GM12878 (cell line): Measurements from ENCODE around the gene SIDT2. TPM values are rescaled to one million over a fixed set of nuclear protein-coding genes. Genes with fewer than 3 reads are reported as not detected.

ENCODE experiments used
- ATAC-seq: fragments of 200-7000 bp; cut with Tn5 transposase; 3 replicates; pipeline ENCODE4 v1.9.1; 2020; ENCODE audit warnings: mild to moderate bottlenecking, moderate library complexity
- BruUV-seq: library from RNA; stranded (reverse); fragments of 400-500 nt; replicated peaks from 2 replicates; lab custom pipeline; 2021; lab: Mats Ljungman, UMichigan
- CTCF ChIA-PET: fragments of 300-600 bp; sonication (Branson Sonifier 250); formaldehyde crosslinking; extraction: SDS; loops from one replicate; lab custom pipeline; 2021; ENCODE audit warnings: inconsistent platforms; lab: Yijun Ruan, JAX
- POLR2A ChIA-PET: fragments of 350-600 bp; formaldehyde crosslinking; extraction: SDS; loops from one replicate; lab custom pipeline; 2021; ENCODE audit warnings: inconsistent platforms; lab: Charles Lee
- RAD21 ChIA-PET: fragments of 300-600 bp; sonication (Branson Sonifier 250); formaldehyde crosslinking; loops from one replicate; lab custom pipeline; 2023; ENCODE audit warnings: antibody characterized with exemption; ENCODE audit not compliant: unreplicated experiment; lab: Charles Lee
- SMC1A ChIA-PET: fragments of 300-600 bp; sonication (Branson Sonifier 250); formaldehyde crosslinking; loops from one replicate; lab custom pipeline; 2023; ENCODE audit not compliant: unreplicated experiment, uncharacterized antibody; lab: Charles Lee
- DNase-seq: peaks from one replicate; pipeline ENCODE4 v3.0.0-alpha.2; 2011; ENCODE audit warnings: low read depth, low spot score
- FAIRE-seq: peaks from 3 replicates; lab custom pipeline; 2011; peaks lifted over from hg19 to GRCh38; lab: Jason Lieb, UNC
- H2AFZ ChIP-seq: 2 replicates; pipeline ENCODE4 v1.6.0; 2011; ENCODE audit warnings: low read depth, low read length, control low read depth; ENCODE audit not compliant: control insufficient read depth
- H3K27ac ChIP-seq: 2 replicates; pipeline ENCODE4 v1.5.1; 2011; ENCODE audit warnings: control low read depth; ENCODE audit not compliant: control insufficient read depth, insufficient read depth
- H3K27me3 ChIP-seq, 2 experiments: replicated peaks in 1 of 2; 2 replicates each; pipeline versions ENCODE4 v1.6.0 to v1.6.1; 2011; ENCODE audit warnings: low read length in 1 of 2; ENCODE audit not compliant: control insufficient read depth in 2 of 2, insufficient read depth in 2 of 2
- H3K36me3 ChIP-seq, 2 experiments: 2 replicates each; pipeline ENCODE4 v1.5.1; 2011; ENCODE audit warnings: low read length in 1 of 2; ENCODE audit not compliant: control insufficient read depth in 2 of 2, insufficient read depth in 2 of 2
- H3K4me1 ChIP-seq: 2 replicates; pipeline ENCODE4 v1.6.1; 2011; ENCODE audit warnings: mild to moderate bottlenecking, low read length, moderate library complexity, mixed read lengths; ENCODE audit not compliant: control insufficient read depth, insufficient read depth
- H3K4me2 ChIP-seq: 2 replicates; pipeline ENCODE4 v1.6.0; 2011; ENCODE audit warnings: control low read depth; ENCODE audit not compliant: control insufficient read depth, insufficient read depth
- H3K4me3 ChIP-seq: fragments of 200-600 bp; sonication (generic); 2 replicates; pipeline ENCODE4 v1.5.1; 2016
- H3K79me2 ChIP-seq: 2 replicates; pipeline ENCODE4 v1.6.0; 2011; ENCODE audit warnings: low read length; ENCODE audit not compliant: control insufficient read depth, insufficient read depth
- H3K9ac ChIP-seq: 2 replicates; pipeline ENCODE4 v1.8.0; 2011; ENCODE audit warnings: low read length, control low read depth, mixed read lengths; ENCODE audit not compliant: control insufficient read depth, insufficient read depth
- H3K9me3 ChIP-seq: replicated peaks from 3 replicates; pipeline ENCODE4 v1.5.1; 2011; ENCODE audit warnings: mild to moderate bottlenecking, low read length; ENCODE audit not compliant: control insufficient read depth, insufficient read depth
- H4K20me1 ChIP-seq: 2 replicates; pipeline ENCODE4 v1.6.0; 2011; ENCODE audit not compliant: control insufficient read depth, insufficient read depth
- ETV6 ChIP-seq, 2 experiments: fragments of 450-650 bp in 1 of 2; IDR thresholded peaks in 1 of 2; conservative IDR thresholded peaks in 1 of 2; 2 replicates each; pipeline ENCODE4 v1.6.1; 2014; ENCODE audit warnings: antibody characterized with exemption in 1 of 2, borderline replicate concordance in 1 of 2, low read depth in 1 of 2, mild to moderate bottlenecking in 1 of 2, moderate library complexity in 1 of 2
- NFYB ChIP-seq: IDR thresholded peaks from 2 replicates; pipeline ENCODE4 v1.6.1; 2011; ENCODE audit warnings: low read depth, mild to moderate bottlenecking, low read length, improper control_type of control experiment, moderate library complexity; ENCODE audit not compliant: insufficient read depth
- RAD51 ChIP-seq: fragments of 450-650 bp; IDR thresholded peaks from 2 replicates; pipeline ENCODE4 v1.6.1; 2016; ENCODE audit warnings: moderate library complexity, mild to moderate bottlenecking, inconsistent platforms
- SMAD5 ChIP-seq: IDR thresholded peaks from 2 replicates; pipeline ENCODE4 v1.6.1; 2016; ENCODE audit warnings: antibody characterized with exemption, low read depth
- TBL1XR1 ChIP-seq: IDR thresholded peaks from 2 replicates; pipeline ENCODE4 v1.6.1; 2012; ENCODE audit warnings: low read depth, low read length, improper control_type of control experiment
- ZSCAN29 ChIP-seq: fragments of 450-650 bp; IDR thresholded peaks from 2 replicates; pipeline ENCODE4 v1.6.1; 2017; ENCODE audit warnings: mild to moderate bottlenecking, moderate library complexity
- WGBS: methylation state at CpG from one replicate; pipeline ENCODE4 v1.1.6; 2016; ENCODE audit warnings: low lambda C conversion rate; ENCODE audit not compliant: insufficient replicate concordance, insufficient coverage; ENCODE audit errors: missing lambda C conversion rate; 5-methylcytosine and 5-hydroxymethylcytosine counted together
- in situ Hi-C: fragments of 300-500 bp; cut with MboI; formaldehyde crosslinking; loops from 9 replicates; pipeline ENCODE4 v1.14.3; 2018; ENCODE audit warnings: mixed read lengths
- intact Hi-C: fragments of 100-400 bp; cut with micrococcal nuclease; formaldehyde crosslinking; loops from one replicate; pipeline ENCODE4 v1.14.2; 2022; ENCODE audit not compliant: unreplicated experiment
- polyA plus RNA-seq, 11 experiments: library from polyadenylated mRNA; depleted of rRNA in 4 of 11; unstranded in 6 of 11; stranded (reverse) in 5 of 11; fragments of >200 nt; fragmentation: Nextera tagmentation in 4 of 11; fragmentation: Illumina TruSeq in 1 of 11; extraction: Ambion mirVana in 4 of 11; extraction: Trizol in 1 of 11; gene quantifications; 1 replicate in 1 of 11; 2 replicates in 10 of 11; pipeline versions ENCODE4 v1.2.1 to v1.2.3, GENCODE V29; 2011 to 2016; ENCODE audit warnings: inconsistent platforms in 2 of 11, missing spikeins in 2 of 11, low read depth in 1 of 11
- total RNA-seq, 4 experiments: library from RNA; depleted of rRNA in 3 of 4; stranded (reverse); fragments of >200 nt in 3 of 4; fragmentation: Illumina TruSeq in 1 of 4; extraction: Trizol in 1 of 4; gene quantifications; 2 replicates each; pipeline versions ENCODE4 v1.2.1 to v1.2.3, GENCODE V29; 2013 to 2021
- TF ChIP-seq, protein P1 (sequence below): fragments of 450-650 bp; IDR thresholded peaks from 2 replicates; pipeline ENCODE4 v1.6.1; 2016; ENCODE audit warnings: mild to moderate bottlenecking
- TF ChIP-seq, protein P2 (sequence below): fragments of 450-650 bp; conservative IDR thresholded peaks from 2 replicates; pipeline ENCODE4 v1.6.1; 2017; ENCODE audit warnings: mild to moderate bottlenecking, moderate library complexity

Gene SIDT2
- total and polyA plus RNA-seq, 10 of the 15 experiments (the other 5 are each of a cell fraction or from before 2014, with no cell fraction given) = 4.9 to 23.9 (median 10.3) TPM

DNA sequence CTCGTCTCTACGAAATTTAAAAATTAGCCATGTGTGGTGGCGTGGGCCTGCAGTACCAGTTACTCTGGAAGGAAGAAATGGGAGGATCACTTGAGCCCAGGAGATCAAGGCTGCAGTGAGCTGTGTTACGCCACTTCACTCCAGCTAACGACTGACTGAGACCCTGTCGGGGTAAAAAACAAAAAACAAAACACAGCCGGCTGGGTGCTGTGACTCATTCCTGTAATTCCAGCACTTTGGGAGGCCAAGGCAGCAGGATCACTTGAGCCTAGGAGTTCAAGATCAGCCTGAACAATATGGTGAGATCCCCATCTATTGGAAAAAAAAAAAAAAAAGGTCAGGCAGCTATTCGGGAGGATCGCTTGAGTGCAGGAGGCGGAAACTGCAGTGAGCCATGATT is 32.0 kb upstream of the SIDT2 start:
- no peaks in the 10 kb centered on the region for H3K27me3 ChIP-seq
- peaks cover 6% of the 10 kb centered on the region; the same call in 1 of the 2 replicates for H4K20me1 ChIP-seq
- no peak overlapping the region for H3K9ac ChIP-seq
- H3K9me3 ChIP-seq = no peaks in the 10 kb centered on the region
- peak overlapping the region; percentile 64; the same call in 1 of the 2 replicates for H3K4me2 ChIP-seq
- FAIRE-seq = no peak
- in situ Hi-C loops = no loop called here
- H3K36me3 ChIP-seq = peaks cover 1 to 3% of the 10 kb centered on the region in 2 experiments; a peak in 3 of 4 replicates
- BruUV-seq = no TSS peak
- H3K4me3 ChIP-seq = peak overlapping the region; percentile 21; the same call in 1 of the 2 replicates
- no peak overlapping the region for H3K27ac ChIP-seq
- ChIA-PET SMC1A (interaction anchor here (1.2 to 6.2 kb wide), 4 partner anchors 12 to 32 kb away, joined by 4 to 67 read pairs (median 30); partner anchors contain the start of gene SIDT2), POLR2A (interaction anchor here (0.6 to 3.6 kb wide), 5 partner anchors 27 to 134 kb away, joined by 3 to 42 read pairs (median 4); partner anchors contain the start of gene SIDT2), CTCF (interaction anchor here (1.0 to 6.6 kb wide), 5 partner anchors 24 to 475 kb away, joined by 3 to 93 read pairs (median 4); partner anchors contain the start of gene SIDT2), RAD21 (interaction anchor here (1.1 to 4.6 kb wide), 3 partner anchors 13 to 88 kb away, joined by 3 to 65 read pairs (median 5); partner anchors contain the start of gene SIDT2)
- no peak for DNase-seq
- no peak overlapping the region for H2AFZ ChIP-seq
- ATAC-seq = no peak
- intact Hi-C loops = no loop called here
- TF ChIP-seq ZSCAN29 = no peak
- TF ChIP-seq, protein P1, sequence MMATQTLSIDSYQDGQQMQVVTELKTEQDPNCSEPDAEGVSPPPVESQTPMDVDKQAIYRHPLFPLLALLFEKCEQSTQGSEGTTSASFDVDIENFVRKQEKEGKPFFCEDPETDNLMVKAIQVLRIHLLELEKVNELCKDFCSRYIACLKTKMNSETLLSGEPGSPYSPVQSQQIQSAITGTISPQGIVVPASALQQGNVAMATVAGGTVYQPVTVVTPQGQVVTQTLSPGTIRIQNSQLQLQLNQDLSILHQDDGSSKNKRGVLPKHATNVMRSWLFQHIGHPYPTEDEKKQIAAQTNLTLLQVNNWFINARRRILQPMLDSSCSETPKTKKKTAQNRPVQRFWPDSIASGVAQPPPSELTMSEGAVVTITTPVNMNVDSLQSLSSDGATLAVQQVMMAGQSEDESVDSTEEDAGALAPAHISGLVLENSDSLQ = no peak
- no peak for TF ChIP-seq SMAD5
- no peak for TF ChIP-seq RAD51
- H3K79me2 ChIP-seq = peaks cover 63% of the 10 kb centered on the region
- peaks cover 7% of the 10 kb centered on the region for H3K4me1 ChIP-seq
- WGBS = 55% methylated on average over 7 of the region's 10 CpGs

DNA sequence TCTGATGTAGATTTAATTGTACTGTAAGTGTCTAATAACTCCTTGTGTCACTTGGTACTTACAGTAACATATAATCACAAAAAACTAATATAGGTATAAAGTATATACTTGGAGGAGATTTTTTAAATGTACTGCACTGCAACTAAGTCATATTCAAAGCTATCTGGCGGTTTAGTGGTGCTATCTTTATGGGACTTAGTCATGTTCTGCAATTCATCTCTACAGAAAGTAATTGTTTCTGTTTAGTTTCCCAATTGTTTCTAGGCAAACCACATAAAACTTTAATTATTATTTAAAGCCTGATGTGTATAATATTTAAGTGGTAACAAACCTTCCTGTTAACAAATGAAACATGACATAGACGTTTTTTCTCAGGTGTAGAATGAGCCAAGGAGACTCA is 26.5 kb upstream of the SIDT2 start:
- in situ Hi-C loops (no loop called here), intact Hi-C loops (no loop called here)
- POLR2A ChIA-PET = no interaction called here
- Histone ChIP-seq H3K9me3 (no peaks in the 10 kb centered on the region), H3K4me3 (no peak overlapping the region), H3K79me2 (peaks cover 67% of the 10 kb centered on the region), H3K36me3 (peaks cover 0 to 3% of the 10 kb centered on the region in 2 experiments; a peak in 3 of 4 replicates), H4K20me1 (no peaks in the 10 kb centered on the region), H3K9ac (no peak overlapping the region), H2AFZ (no peak overlapping the region), H3K27me3 (no peaks in the 10 kb centered on the region), H3K4me2 (no peak overlapping the region), H3K27ac (no peak overlapping the region), H3K4me1 (peaks cover 6% of the 10 kb centered on the region)
- DNase-seq = no peak
- no peak for TF ChIP-seq TBL1XR1
- TF ChIP-seq, protein P2, sequence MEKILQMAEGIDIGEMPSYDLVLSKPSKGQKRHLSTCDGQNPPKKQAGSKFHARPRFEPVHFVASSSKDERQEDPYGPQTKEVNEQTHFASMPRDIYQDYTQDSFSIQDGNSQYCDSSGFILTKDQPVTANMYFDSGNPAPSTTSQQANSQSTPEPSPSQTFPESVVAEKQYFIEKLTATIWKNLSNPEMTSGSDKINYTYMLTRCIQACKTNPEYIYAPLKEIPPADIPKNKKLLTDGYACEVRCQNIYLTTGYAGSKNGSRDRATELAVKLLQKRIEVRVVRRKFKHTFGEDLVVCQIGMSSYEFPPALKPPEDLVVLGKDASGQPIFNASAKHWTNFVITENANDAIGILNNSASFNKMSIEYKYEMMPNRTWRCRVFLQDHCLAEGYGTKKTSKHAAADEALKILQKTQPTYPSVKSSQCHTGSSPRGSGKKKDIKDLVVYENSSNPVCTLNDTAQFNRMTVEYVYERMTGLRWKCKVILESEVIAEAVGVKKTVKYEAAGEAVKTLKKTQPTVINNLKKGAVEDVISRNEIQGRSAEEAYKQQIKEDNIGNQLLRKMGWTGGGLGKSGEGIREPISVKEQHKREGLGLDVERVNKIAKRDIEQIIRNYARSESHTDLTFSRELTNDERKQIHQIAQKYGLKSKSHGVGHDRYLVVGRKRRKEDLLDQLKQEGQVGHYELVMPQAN = no peak
- no peak for TF ChIP-seq NFYB
- no peak for TF ChIP-seq ETV6 (conservative IDR thresholded peaks at IDR 0.05 in 1 of 2, IDR thresholded peaks at IDR 0.05 in 1 of 2; ENCODE audit: borderline replicate concordance in 1 of 2, low read depth in 1 of 2)
- 53% methylated on average over 2 of the region's 2 CpGs for WGBS
- RAD21 ChIA-PET = no interaction called here
- ATAC-seq = no peak
- BruUV-seq = no TSS peak
- FAIRE-seq = no peak
- CTCF ChIA-PET = no interaction called here
- SMC1A ChIA-PET = interaction anchor here (0.8 kb wide), 1 partner anchor 78 kb away, joined by 3 read pairs; no protein-coding TSS in a partner anchor
